HepG2 (cell line): ENCODE data around the gene CAMK2G. TPM values are rescaled to one million over a fixed set of nuclear protein-coding genes. Genes with fewer than 3 reads are reported as not detected.

Experiments used
- ADNP ChIP-seq: sonication (generic); formaldehyde crosslinking; IDR thresholded peaks from 2 replicates; pipeline ENCODE4 v1.4.0; 2020; ENCODE audit warnings: missing genetic modification reagents
- DR1 ChIP-seq: sonication (generic); formaldehyde crosslinking; IDR thresholded peaks from 2 replicates; pipeline ENCODE4 v1.8.0; 2021; ENCODE audit warnings: mild to moderate bottlenecking, missing genetic modification reagents, inconsistent platforms
- GFI1 ChIP-seq: sonication (generic); formaldehyde crosslinking; IDR thresholded peaks from 2 replicates; pipeline ENCODE4 v1.5.0; 2020; ENCODE audit warnings: missing genetic modification reagents, mild to moderate bottlenecking, borderline replicate concordance
- HDAC1 ChIP-seq: sonication (generic); formaldehyde crosslinking; IDR thresholded peaks from 2 replicates; pipeline ENCODE4 v1.5.1; 2020; ENCODE audit warnings: mild to moderate bottlenecking, missing genetic modification reagents
- SALL2 ChIP-seq: sonication (generic); formaldehyde crosslinking; IDR thresholded peaks from 2 replicates; pipeline ENCODE4 v1.8.1; 2023; ENCODE audit warnings: mild to moderate bottlenecking, missing genetic modification reagents, inconsistent platforms
- SIX4 ChIP-seq: sonication (generic); formaldehyde crosslinking; IDR thresholded peaks from 2 replicates; pipeline ENCODE4 v1.4.0; 2020; ENCODE audit warnings: missing genetic modification reagents
- ZFY ChIP-seq: sonication (generic); formaldehyde crosslinking; IDR thresholded peaks from 2 replicates; pipeline ENCODE4 v1.4.0; 2020; ENCODE audit warnings: missing genetic modification reagents
- ZNF274 ChIP-seq: sonication (generic); formaldehyde crosslinking; IDR thresholded peaks from 2 replicates; pipeline ENCODE4 v1.5.1; 2020; ENCODE audit warnings: mild to moderate bottlenecking, missing genetic modification reagents
- ZNF362 ChIP-seq: sonication (generic); formaldehyde crosslinking; IDR thresholded peaks from 2 replicates; pipeline ENCODE4 v1.4.0; 2020; ENCODE audit warnings: missing genetic modification reagents, mild to moderate bottlenecking, borderline replicate concordance
- ZNF460 ChIP-seq: sonication (generic); formaldehyde crosslinking; IDR thresholded peaks from 2 replicates; pipeline ENCODE4 v1.5.1; 2020; ENCODE audit warnings: missing genetic modification reagents, mild to moderate bottlenecking, borderline replicate concordance
- ZNF687 ChIP-seq: sonication (generic); formaldehyde crosslinking; IDR thresholded peaks from 2 replicates; pipeline ENCODE4 v1.5.1; 2020; ENCODE audit warnings: mild to moderate bottlenecking, missing genetic modification reagents, moderate library complexity
- ZNF740 ChIP-seq: sonication (generic); formaldehyde crosslinking; IDR thresholded peaks from 2 replicates; pipeline ENCODE4 v1.4.0; 2020; ENCODE audit warnings: missing genetic modification reagents
- ZNF777 ChIP-seq: sonication (generic); formaldehyde crosslinking; IDR thresholded peaks from 2 replicates; pipeline ENCODE4 v1.4.0; 2020; ENCODE audit warnings: missing genetic modification reagents
- ZNF839 ChIP-seq: sonication (generic); formaldehyde crosslinking; IDR thresholded peaks from 2 replicates; pipeline ENCODE4 v1.4.0; 2020; ENCODE audit warnings: missing genetic modification reagents, mild to moderate bottlenecking, borderline replicate concordance
- ZSCAN31 ChIP-seq: sonication (generic); formaldehyde crosslinking; IDR thresholded peaks from 2 replicates; pipeline ENCODE4 v1.5.0; 2020; ENCODE audit warnings: low read depth, mild to moderate bottlenecking, missing genetic modification reagents
- polyA plus RNA-seq, 8 experiments: library from polyadenylated mRNA; depleted of rRNA in 3 of 8; stranded (reverse) in 7 of 8; unstranded in 1 of 8; fragments of >200 nt; fragmentation: Illumina TruSeq in 4 of 8; extraction: Trizol in 4 of 8; gene quantifications; 2 replicates each; pipeline versions ENCODE4 v1.2.1 to v1.2.3, GENCODE V29; 2011 to 2016; ENCODE audit warnings: low read depth in 4 of 8, missing spikeins in 1 of 8, mixed read lengths in 1 of 8; ENCODE audit not compliant: insufficient read depth in 1 of 8
- total RNA-seq, 5 experiments: library from RNA; depleted of rRNA; stranded (reverse); fragments of >200 nt; fragmentation: Illumina TruSeq; extraction: Trizol; gene quantifications; 2 replicates each; pipeline ENCODE4 v1.2.3, GENCODE V29; 2016; ENCODE audit warnings: low read depth in 1 of 5
- TF ChIP-seq, protein P1 (sequence below): sonication (generic); formaldehyde crosslinking; IDR thresholded peaks from 2 replicates; pipeline ENCODE4; 2020; ENCODE audit warnings: missing genetic modification reagents, mild to moderate bottlenecking, borderline replicate concordance
- TF ChIP-seq, protein P2 (sequence below): sonication (generic); formaldehyde crosslinking; IDR thresholded peaks from 2 replicates; pipeline ENCODE4 v1.4.0; 2020; ENCODE audit warnings: mild to moderate bottlenecking, missing genetic modification reagents

Gene CAMK2G
- total and polyA plus RNA-seq, 2 of the 13 experiments (the other 11 are each of a cell fraction or from before 2014, with no cell fraction given): 15.9 to 18.8 TPM

- TF ChIP-seq, protein P1, sequence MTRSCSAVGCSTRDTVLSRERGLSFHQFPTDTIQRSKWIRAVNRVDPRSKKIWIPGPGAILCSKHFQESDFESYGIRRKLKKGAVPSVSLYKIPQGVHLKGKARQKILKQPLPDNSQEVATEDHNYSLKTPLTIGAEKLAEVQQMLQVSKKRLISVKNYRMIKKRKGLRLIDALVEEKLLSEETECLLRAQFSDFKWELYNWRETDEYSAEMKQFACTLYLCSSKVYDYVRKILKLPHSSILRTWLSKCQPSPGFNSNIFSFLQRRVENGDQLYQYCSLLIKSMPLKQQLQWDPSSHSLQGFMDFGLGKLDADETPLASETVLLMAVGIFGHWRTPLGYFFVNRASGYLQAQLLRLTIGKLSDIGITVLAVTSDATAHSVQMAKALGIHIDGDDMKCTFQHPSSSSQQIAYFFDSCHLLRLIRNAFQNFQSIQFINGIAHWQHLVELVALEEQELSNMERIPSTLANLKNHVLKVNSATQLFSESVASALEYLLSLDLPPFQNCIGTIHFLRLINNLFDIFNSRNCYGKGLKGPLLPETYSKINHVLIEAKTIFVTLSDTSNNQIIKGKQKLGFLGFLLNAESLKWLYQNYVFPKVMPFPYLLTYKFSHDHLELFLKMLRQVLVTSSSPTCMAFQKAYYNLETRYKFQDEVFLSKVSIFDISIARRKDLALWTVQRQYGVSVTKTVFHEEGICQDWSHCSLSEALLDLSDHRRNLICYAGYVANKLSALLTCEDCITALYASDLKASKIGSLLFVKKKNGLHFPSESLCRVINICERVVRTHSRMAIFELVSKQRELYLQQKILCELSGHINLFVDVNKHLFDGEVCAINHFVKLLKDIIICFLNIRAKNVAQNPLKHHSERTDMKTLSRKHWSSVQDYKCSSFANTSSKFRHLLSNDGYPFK (CRISPR knock-in tag): no peak
- no peak for TF ChIP-seq ADNP (CRISPR knock-in tag)
- TF ChIP-seq ZNF460 (CRISPR knock-in tag): no peak
- TF ChIP-seq ZSCAN31 (CRISPR knock-in tag): no peak
- TF ChIP-seq GFI1 (CRISPR knock-in tag): 0 out of 2 replicates have a peak, but pooled peaks have one; percentile 43
- TF ChIP-seq HDAC1 (CRISPR knock-in tag): 0 out of 2 replicates have a peak, but pooled peaks have one; percentile 21
- TF ChIP-seq SIX4 (CRISPR knock-in tag): no peak
- 0 out of 2 replicates have a peak, but pooled peaks have one; percentile 24 for TF ChIP-seq ZNF274 (CRISPR knock-in tag)
- TF ChIP-seq ZNF740 (CRISPR knock-in tag): no peak
- TF ChIP-seq ZNF687 (CRISPR knock-in tag): peak; percentile 59
- TF ChIP-seq ZNF362 (CRISPR knock-in tag): no peak
- TF ChIP-seq ZFY (CRISPR knock-in tag): no peak
- TF ChIP-seq DR1 (CRISPR knock-in tag): 0 out of 2 replicates have a peak, but pooled peaks have one; percentile 33
- TF ChIP-seq SALL2: 0 out of 2 replicates have a peak, but pooled peaks have one; percentile 33
- TF ChIP-seq ZNF777 (CRISPR knock-in tag): peak; percentile 72
- TF ChIP-seq ZNF839 (CRISPR knock-in tag): no peak
- TF ChIP-seq, protein P2, sequence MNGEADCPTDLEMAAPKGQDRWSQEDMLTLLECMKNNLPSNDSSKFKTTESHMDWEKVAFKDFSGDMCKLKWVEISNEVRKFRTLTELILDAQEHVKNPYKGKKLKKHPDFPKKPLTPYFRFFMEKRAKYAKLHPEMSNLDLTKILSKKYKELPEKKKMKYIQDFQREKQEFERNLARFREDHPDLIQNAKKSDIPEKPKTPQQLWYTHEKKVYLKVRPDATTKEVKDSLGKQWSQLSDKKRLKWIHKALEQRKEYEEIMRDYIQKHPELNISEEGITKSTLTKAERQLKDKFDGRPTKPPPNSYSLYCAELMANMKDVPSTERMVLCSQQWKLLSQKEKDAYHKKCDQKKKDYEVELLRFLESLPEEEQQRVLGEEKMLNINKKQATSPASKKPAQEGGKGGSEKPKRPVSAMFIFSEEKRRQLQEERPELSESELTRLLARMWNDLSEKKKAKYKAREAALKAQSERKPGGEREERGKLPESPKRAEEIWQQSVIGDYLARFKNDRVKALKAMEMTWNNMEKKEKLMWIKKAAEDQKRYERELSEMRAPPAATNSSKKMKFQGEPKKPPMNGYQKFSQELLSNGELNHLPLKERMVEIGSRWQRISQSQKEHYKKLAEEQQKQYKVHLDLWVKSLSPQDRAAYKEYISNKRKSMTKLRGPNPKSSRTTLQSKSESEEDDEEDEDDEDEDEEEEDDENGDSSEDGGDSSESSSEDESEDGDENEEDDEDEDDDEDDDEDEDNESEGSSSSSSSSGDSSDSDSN (CRISPR knock-in tag): peak; percentile 69; the same call in 1 of the 2 replicates
These were observed 36.6 kb upstream of the CAMK2G start, which contains the start of gene PLAU (continued) for GRCh38 chr10:73910764-73911552.
